GM18870 (cell line): ENCODE measurements around the gene DLGAP1.

ENCODE experiments used
- ATAC-seq: cut with Tn5 transposase; IDR thresholded peaks from one replicate; pipeline ENCODE4 v1.9.1; 2021; ENCODE audit warnings: moderate library complexity; ENCODE audit not compliant: unreplicated experiment

DLGAP1 gene

DNA sequence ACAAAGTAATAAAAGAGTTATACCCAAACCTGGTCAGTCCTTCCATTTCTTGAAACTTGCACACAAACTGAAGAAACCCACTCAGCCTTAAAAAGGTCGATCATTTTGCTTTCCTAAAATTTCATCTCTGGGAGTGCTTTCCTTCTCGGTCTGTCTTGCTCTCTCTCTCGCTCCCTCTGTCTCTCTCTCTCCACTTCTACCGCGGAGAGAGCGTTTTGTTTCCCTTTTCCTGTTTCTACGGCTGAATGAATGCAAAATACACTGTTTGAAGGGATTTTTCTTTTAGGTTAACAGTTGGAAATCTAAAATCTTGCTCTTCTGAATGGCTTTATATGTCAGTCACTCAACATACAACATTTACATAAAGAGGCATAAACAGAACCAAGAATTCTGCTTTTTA is 581.0 kb downstream of the DLGAP1 start:
- no peak for ATAC-seq

DNA sequence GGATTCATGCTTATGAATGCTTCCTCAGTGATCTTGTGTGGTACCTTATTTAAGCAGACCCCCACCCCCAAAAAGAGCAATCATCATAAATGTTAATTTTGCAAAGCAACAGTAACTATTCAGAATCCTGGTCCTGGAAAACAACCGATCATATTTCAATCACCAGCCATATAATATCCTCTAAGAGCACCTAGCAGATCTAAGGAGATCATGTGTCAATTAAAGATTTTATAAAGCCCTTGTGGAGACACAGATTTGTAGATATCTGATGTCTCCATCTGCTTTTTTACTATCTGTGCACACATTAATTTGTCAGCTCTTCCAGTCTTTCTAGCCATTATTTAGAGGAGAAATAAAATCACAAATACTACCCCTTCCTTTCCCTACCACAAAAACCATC is 581.4 kb downstream of the DLGAP1 start:
- no peak for ATAC-seq

DNA sequence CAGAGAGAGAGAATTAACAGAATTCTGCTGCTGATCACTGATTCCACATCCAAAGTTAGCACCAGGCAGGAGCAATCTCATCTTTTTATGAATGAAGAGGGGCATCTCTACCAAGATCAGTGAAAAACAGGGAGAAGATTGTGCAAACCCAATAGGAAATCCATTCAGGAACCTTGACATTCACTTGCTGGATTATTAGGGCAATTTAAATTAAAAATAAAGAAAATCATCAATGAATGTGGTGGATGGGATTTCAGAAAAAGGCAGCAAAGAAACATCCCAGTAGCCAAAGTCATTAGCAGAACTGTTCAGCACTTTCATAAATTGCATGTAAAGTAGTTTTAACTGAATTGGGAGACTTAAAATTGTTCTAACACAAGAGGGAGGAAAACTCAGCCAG is 581.9 kb downstream of the DLGAP1 start:
- no peak for ATAC-seq

DNA sequence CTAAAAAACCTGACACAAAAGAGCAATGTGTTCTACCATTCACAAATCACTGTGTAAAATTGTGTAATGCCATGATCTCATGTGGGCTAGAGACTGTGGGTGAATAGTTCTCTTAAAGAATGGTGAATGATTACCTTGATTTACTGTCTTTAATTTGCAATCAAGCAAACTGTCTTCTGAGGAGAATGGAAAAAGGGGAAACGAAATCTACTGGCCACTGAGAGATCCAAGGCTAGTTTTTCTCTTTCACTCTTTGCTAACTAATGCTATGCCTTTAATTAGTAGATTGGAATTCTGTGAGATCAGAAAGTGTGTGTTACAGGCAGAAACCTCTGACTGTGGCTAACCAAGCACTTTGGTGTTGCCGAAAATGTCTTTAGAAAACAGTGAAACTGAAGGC is 582.5 kb downstream of the DLGAP1 start:
- ATAC-seq = no peak

DNA sequence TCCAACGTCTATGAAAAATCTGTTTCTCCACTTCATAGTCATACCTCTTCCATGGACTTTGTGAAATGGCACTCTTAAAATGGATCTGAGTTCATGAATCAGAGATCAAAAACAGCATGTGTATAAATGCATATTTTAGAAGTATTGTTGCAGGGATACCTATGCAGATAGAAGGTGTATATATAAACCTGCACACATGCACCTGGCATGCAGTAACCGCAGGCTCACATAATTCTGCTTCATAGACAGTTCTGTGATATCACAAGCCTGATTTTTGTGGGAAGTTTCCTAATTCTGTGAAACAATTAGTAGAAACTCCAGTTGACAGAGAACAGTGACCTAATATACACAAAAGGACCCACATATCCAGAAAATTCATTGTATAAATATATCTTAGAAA is 583.4 kb downstream of the DLGAP1 start:
- no peak for ATAC-seq

DNA sequence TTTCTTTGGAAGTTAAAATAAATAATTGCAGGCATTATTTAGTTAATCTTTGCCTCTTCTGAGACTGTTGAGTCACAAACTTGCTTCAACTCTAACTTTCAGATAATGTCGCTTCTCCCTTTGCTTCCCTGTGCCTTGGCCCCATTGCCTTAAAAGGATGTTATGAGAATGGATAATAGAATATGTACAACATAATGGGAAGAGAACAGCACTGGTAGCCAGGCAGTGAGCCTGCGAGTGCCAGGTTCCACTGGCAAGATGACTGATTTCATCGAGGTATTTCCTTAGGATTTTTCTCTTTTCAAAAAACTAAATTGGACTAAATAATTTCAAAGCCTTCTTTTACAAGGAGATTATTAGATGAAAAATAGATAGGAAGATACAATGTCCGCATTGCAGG is 584.2 kb downstream of the DLGAP1 start:
- no peak for ATAC-seq

DNA sequence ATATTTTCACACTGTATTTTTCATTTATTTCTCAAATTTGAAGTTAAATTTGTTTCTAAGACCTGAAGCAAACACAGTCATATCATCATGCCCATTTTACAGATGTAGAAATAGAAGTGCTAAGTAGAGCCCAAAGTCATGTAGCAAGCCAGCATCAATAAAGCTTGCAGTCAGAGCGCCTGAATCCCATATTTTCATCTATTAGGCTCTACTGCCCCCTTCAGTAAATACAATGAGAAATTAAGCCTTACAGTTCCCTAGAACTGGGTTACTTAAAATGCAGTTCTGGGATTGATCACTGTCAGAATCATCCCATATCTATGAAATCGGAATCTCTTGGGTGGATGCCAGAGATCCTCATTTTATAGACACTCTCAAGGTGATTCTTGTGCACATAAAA is 585.3 kb downstream of the DLGAP1 start:
- no peak for ATAC-seq

DNA sequence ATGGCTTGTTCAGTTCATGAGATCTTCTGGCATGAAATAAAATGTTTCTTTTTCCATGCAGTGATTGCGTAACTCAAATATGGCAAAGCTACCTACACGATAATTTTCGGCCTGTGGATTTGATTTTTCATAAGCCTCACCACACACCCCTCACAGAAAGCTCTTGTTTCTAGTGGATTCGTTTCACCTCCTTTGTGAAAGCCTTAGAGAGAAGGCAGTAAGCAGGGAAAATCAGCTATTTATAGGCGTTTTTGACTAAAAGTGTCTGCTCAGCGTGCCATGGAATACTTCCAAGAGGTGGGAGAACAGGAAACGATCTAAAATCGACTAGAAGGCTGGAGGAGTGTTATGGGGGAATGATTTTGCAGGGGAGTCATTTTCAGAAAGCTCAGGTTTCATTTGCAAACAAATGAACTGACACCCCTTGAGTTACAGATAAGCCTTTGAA is 587.2 kb downstream of the DLGAP1 start:
- no peak for ATAC-seq

DNA sequence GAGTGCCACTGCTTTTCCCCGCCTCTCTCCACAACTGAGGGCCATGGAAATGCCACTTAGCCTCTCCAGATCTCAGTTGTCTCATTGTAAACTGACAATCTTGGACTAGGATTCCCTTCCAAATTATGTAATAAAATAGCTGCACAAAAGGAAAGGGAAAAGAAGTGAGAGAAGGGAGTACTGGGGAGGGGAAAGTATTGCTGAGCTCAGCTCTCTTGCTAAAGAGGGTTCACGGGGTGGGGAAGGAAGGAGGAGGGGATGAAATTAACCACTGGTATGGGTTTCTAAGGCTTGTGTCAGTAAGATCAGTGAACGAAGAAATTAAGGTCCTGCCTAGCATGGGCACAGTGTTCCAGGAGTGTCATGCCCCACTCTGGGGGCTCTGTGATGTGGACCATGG is 587.9 kb downstream of the DLGAP1 start:
- ATAC-seq = no peak

DNA sequence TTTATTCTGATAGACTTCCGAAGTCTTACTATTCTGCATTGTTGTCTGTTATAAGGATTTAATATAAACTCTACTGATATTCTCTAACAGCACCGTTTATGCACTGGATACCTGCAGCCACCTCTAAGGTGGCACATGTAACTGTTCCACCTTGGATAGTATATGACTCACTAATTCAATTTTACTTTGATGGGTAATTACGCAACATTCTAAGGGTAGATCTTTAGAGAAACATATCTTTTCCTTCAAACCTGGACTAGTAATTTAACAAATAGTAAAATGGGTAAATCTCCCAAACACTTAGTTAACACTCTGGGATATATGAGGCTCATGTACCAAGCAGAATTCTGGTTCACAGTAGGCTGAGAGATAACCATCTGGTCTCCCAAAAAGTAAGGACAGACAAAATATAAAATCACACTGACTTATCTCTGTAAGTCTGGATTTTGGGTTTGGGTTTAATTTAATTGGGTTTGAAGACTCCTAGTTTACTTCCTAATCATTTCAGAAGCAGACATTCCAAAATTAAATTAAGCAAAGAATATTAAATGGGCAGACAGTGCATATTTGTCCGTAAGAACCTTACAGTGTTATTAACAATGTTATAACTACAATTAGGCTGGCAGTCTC is 590.3 kb downstream of the DLGAP1 start:
- ATAC-seq = no peak

DNA sequence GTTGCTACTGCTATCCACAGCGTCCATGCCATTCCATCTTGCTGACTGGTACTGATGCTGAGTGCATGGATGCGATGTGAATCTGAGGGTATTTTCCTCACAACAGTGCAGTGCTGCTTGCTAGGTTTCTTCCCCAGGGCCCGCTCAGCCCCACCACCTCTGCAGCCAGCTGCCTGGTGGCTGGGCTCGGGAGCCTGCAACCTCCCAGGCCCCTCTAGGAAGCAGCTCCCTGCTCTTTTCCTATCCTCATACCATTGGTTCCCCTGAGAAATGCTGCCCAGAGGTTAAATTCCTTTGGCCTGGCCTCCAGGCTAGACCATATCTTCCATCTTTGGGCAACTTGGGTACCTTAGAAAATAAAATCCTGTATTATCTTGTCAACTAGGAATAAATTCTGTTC is 591.5 kb downstream of the DLGAP1 start:
- ATAC-seq = no peak

DNA sequence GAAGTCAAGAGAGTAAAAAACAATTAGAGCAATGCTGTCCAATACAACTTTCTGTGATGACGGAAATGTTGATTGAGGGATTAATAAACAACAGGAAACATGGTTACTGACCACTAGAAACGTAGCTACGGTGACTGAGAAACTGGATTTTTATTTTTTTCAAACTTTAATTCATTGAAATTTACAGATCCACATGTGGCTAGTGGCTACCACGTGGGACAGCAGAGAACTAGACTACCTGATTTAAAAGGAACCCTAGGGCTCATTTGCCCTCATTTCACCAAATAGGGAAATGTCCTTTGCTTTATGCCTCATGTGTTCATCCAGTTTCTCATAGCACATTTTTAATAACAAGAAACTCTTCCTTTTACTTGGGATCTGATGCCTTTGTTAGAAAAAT is 592.1 kb downstream of the DLGAP1 start:
- ATAC-seq = no peak

DNA sequence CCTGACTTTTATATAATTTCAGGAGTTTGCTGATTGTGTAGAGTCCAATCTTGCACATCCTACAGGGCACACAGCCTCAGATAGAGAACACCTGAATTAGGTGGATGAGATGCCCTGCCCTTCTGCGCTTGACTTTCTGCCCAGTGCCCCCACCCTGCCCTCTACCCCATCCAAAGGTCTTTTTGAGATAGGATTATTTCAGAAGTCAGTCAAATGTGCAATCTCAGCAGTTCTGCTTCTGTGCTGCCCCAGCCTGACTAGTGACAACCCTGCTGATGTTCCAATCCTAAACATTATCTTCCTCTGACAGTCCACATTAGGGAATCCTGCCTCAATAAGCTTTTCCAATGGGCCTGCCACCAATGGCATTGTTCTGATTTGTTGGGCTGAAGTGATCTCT is 593.6 kb downstream of the DLGAP1 start:
- ATAC-seq = no peak

DNA sequence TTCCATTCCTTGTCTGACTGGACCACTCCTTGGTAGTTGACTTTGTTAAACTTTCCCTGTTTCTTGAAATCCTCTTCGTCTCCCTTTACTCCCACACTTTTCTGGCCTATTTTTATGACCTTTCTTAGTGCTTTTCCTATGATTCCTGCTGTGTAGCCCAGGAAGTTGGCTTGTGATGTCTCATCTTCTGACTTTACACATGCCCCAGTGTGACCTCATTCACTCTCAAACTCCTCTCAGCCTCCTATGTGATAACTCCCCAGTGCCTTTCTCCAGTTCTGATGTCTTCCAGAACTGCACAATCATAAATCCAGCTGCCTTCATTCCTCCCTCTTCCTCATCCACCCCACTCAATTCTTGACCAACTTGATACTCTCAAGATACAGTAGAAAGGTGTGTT is 597.6 kb downstream of the DLGAP1 start:
- ATAC-seq = no peak

DNA sequence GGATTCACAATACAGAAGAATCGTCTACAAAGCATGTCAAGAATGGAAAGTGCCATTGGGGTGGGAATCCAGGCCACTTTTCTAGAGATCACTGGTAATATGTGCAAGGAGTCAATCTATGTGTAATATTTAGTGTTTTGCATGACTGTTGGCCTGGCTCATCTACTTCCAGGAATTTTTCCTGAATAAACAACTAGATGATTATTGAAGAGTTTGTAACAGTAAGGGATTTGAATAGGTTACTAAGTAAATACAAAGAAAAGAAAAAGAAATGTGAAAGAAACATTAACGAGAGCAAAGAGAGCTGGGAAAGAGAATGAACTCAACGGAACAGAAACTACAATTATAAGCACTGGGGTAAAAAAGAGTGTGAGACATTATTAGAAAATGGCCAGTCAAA is 599.1 kb downstream of the DLGAP1 start:
- ATAC-seq = no peak

DNA sequence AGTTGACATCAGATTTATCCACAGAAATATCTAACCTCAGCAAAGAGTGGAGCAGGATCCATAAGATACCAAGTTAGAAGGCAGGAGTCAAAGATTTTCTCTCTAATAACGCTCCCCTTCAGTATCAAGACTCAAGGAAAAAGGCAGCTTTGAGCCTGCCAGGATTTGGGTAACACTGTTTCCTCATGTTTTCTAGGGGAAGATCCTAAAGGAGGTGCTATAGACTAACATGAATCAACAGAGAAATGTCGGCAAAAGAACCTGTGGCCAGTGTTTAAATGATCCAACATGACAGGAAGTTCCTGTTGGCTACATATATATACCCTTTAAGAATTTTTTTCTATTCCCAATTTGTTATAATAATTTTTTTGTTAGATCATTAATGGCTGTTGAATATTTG is 602.8 kb downstream of the DLGAP1 start:
- no peak for ATAC-seq

DNA sequence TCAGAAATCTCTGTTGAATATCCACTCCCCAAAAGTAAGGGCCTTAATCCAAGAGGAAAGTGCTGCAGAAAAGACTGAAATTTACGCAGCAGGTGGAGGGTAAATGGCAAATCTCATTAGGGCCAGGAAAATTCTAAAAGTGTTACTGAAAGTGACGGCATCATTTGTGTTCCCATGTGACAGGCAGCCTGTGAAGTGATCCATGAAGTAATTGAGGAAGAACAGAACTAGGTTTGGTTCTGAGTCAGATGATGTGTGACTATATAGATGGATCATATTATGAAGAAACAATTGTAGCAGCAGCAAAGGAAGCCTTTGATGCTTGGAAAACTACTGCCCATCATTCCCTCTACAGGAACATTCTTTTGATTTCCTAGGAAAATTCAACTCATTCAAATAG is 603.9 kb downstream of the DLGAP1 start:
- ATAC-seq = no peak

DNA sequence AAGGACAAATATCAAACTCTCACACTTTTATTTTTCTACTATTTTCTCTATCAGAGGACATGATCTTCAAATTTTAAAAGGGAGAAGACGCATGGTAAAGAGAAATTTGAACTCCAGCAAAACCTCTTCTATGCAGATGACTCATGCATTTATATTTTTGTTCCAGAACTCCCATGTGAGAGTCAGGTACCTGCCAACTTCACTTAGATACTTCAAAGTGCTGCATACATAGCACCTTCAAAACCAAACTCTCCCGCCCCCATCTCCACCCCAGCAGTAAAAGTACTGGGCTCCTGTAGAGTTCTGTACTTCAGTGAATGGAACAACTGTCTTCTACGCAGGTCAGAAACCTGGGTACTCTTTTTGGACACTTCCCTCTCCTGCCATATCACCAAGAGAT is 606.8 kb downstream of the DLGAP1 start:
- no peak for ATAC-seq

DNA sequence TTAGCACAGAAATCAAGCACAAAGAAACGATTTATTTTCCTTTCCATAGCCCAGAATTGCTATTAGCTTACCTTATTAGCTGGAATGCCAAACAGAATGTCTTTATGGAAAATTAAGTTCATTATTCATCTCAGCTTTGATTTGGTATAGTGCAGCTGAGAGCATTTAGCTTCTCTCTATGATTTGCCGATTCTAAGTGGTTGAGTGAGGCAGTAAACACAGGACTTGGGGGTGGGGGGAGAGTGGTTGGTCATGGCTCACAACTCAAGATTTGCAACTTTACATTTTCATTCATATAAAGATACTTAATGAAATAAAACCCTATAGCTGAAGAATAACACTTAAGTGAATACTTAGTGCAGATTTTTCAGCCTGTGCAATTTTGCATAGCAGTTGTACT is 609.9 kb downstream of the DLGAP1 start:
- no peak for ATAC-seq

DNA sequence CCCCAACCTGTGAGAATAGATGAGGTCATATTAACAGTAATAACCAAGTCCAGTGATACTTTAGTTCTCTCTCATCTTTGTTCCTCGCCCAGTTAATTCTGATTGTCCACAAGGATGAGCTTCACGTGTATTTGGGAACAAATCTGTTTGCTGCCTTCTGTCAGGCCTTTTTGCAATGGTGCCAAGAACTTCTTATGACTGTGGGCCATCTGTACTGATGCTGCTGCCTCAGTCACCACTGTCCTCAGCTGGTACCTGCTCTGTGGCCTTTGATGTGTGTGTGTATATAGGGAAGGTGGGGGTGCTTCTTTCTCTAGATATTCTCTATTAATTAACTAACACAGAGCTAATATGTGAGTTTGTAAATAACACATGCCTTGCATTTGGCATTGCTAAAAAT is 612.3 kb downstream of the DLGAP1 start:
- ATAC-seq = no peak

DNA sequence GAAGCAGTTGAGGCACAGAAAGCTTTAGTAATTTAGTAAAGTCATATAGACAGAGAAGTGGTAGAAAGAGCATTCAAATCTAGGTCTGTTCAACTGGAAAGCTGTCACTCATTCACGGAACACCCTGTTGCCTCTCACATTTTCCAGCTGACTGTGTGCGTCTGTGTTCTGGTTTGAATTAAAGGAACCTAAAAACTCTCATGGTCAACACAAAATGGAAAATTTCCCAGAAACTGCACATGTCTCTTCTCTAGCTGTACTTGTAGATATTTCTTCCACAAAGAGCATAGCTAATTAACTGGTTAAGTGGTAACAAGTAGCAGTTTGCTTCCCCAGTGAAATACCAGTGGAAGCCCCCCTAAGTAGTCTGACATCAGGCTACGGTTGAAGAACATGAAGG is 614.3 kb downstream of the DLGAP1 start:
- no peak for ATAC-seq

DNA sequence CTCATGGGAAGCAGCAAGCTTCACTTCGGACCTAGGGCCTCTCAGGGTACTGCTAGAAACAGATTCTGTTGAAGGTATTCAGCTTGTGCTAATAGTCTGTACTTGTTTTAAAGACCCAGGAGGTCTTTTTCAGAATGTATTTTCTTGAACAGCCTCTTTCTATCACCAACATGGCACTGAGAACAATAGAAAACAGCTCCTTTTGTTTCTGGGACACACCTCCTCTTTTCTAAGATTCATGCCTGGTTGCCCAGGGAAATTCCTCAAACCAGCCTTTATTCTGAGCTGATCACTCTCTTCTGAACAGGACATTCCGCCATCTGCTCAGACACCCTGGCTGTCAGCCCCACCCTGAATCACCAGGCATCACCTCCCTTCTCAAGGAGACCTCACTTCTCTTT is 615.5 kb downstream of the DLGAP1 start:
- no peak for ATAC-seq

DNA sequence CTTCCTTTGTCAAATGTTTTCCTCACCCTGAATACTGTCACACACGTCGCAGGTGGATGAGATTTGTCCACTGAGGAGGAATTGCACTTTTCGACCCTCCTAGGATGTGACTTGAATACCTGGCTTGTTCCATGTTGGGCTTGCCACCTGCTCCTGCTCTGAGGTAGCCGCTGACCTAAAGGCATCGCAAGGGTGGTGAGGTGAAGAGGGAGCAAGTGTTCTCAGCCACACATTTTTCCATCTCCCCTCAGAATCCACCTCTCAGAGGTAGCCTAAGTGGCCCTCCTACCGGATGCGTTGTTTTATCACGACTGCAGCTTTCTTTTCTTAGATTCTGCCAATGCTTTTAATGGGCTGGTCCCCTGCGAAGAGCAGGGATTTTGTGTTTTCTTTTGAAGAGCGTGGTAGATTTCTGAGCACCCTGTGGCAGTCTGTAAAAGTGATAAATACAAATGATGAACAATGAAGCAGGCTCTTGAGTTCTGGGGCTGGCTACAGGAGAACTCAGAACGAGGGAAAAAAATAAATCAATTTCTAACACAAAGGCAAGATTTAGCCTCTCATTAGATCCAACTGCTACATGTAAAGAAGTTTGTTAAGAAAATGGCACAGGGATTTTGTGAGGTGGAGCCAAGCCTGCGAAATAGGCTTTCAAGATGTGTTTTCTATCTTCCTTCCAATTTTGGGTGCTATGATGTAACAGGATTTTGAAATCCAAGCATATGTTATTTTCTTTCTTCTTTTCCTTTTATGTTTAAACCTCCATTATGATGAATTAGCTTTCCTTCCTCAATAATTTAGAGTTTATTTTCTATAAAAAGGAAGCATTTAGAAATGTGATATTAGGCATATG is 618.4 kb downstream of the DLGAP1 start:
- no peak for ATAC-seq
